Liver (tissue), 9 donors: ENCODE data around the gene TPD52L2. TPM values are rescaled to one million over a fixed set of nuclear protein-coding genes. Genes with fewer than 3 reads are reported as not detected.
A peak's percentile ranks its signal among the peaks of the same experiment; 100 is the strongest.

ENCODE experiments used
- DNase-seq: peaks from one replicate; pipeline ENCODE4 v3.0.0-alpha.2; 2017; ENCODE audit warnings: low spot score
- H3K27ac ChIP-seq, 2 donors: one replicate each; pipeline ENCODE4 v1.7.0; 2013; ENCODE audit warnings: inconsistent platforms in 2 of 2, low read length in 2 of 2, control low read depth in 1 of 2, low read depth in 1 of 2, mild to moderate bottlenecking in 1 of 2
- H3K27me3 ChIP-seq, 4 donors: one replicate each; pipeline versions ENCODE4 v1.6.1 to v1.7.0; 2013; ENCODE audit warnings: low read length in 3 of 4, inconsistent platforms in 1 of 4, mild to moderate bottlenecking in 1 of 4, moderate library complexity in 1 of 4; ENCODE audit not compliant: control insufficient read depth in 4 of 4, insufficient read depth in 4 of 4
- H3K36me3 ChIP-seq, 4 donors: one replicate each; pipeline versions ENCODE4 v1.6.1 to v1.7.0; 2013; ENCODE audit warnings: low read length in 3 of 4, mild to moderate bottlenecking in 3 of 4, low read depth in 1 of 4, moderate library complexity in 1 of 4; ENCODE audit not compliant: control insufficient read depth in 4 of 4, insufficient read depth in 3 of 4
- H3K4me1 ChIP-seq, 4 donors: one replicate each; pipeline versions ENCODE4 v1.6.1 to v1.7.0; 2013; ENCODE audit warnings: low read length in 3 of 4, mild to moderate bottlenecking in 3 of 4, moderate library complexity in 1 of 4; ENCODE audit not compliant: control insufficient read depth in 4 of 4, insufficient read depth in 4 of 4
- H3K4me3 ChIP-seq, 3 donors: one replicate each; pipeline versions ENCODE4 v1.6.1 to v1.7.0; 2013; ENCODE audit warnings: low read length in 3 of 3, control low read depth in 1 of 3, low read depth in 1 of 3, mild to moderate bottlenecking in 1 of 3
- H3K9ac ChIP-seq, 2 donors: one replicate each; pipeline ENCODE4 v1.7.0; 2013; ENCODE audit warnings: low read length in 2 of 2, mild to moderate bottlenecking in 2 of 2, moderate library complexity in 2 of 2, control low read depth in 1 of 2, low read depth in 1 of 2
- H3K9me3 ChIP-seq, 4 donors: one replicate each; pipeline versions ENCODE4 v1.6.1 to v1.7.0; 2013; ENCODE audit warnings: low read length in 3 of 4; ENCODE audit not compliant: control insufficient read depth in 4 of 4
- ATF3 ChIP-seq: IDR thresholded peaks from 2 replicates; pipeline ENCODE4 v1.6.1; 2016; ENCODE audit warnings: antibody characterized with exemption
- CTCF ChIP-seq: fragments of 150-350 bp; IDR thresholded peaks from 2 replicates; pipeline ENCODE4 v1.5.1; 2017; ENCODE audit warnings: improper control_type of control experiment, low read depth, low read length; ENCODE audit not compliant: missing input control
- EGR1 ChIP-seq, 2 donors: IDR thresholded peaks; 2 replicates each; pipeline ENCODE4 v1.6.1; 2016 to 2018; ENCODE audit warnings: antibody characterized with exemption in 2 of 2, low read depth in 2 of 2
- FOXA1 ChIP-seq: IDR thresholded peaks from 2 replicates; pipeline ENCODE4 v1.6.1; 2016; ENCODE audit warnings: antibody characterized with exemption
- FOXA2 ChIP-seq: IDR thresholded peaks from 2 replicates; pipeline ENCODE4 v1.6.1; 2016; ENCODE audit warnings: antibody characterized with exemption
- GABPA ChIP-seq, 2 donors: IDR thresholded peaks in 1 of 2; conservative IDR thresholded peaks in 1 of 2; 2 replicates each; pipeline ENCODE4 v1.6.1; 2016; ENCODE audit warnings: antibody characterized with exemption in 2 of 2, mild to moderate bottlenecking in 1 of 2, moderate library complexity in 1 of 2
- HNF4A ChIP-seq, 2 donors: conservative IDR thresholded peaks; 2 replicates each; pipeline ENCODE4 v1.6.1; 2016; ENCODE audit warnings: antibody characterized with exemption in 2 of 2, mild to moderate bottlenecking in 2 of 2
- HNF4G ChIP-seq: IDR thresholded peaks from 2 replicates; pipeline ENCODE4 v1.6.1; 2016; ENCODE audit warnings: antibody characterized with exemption
- JUND ChIP-seq, 2 donors: IDR thresholded peaks; 2 replicates each; pipeline ENCODE4 v1.6.1; 2016; ENCODE audit warnings: antibody characterized with exemption in 2 of 2
- MAX ChIP-seq: IDR thresholded peaks from 2 replicates; pipeline ENCODE4 v1.6.1; 2016; ENCODE audit warnings: antibody characterized with exemption
- NR2F2 ChIP-seq: IDR thresholded peaks from 2 replicates; pipeline ENCODE4 v1.6.1; 2016; ENCODE audit warnings: antibody characterized with exemption
- RAD21 ChIP-seq, 2 donors: IDR thresholded peaks; 2 replicates each; pipeline ENCODE4 v1.6.1; 2016; ENCODE audit warnings: antibody characterized with exemption in 2 of 2, mild to moderate bottlenecking in 2 of 2
- REST ChIP-seq: IDR thresholded peaks from 2 replicates; pipeline ENCODE4 v1.6.1; 2016; ENCODE audit warnings: antibody characterized with exemption, mild to moderate bottlenecking
- RXRA ChIP-seq, 2 donors: IDR thresholded peaks; 2 replicates each; pipeline ENCODE4 v1.6.1; 2017 to 2018; ENCODE audit warnings: antibody characterized with exemption in 2 of 2, mild to moderate bottlenecking in 1 of 2
- SP1 ChIP-seq: IDR thresholded peaks from 2 replicates; pipeline ENCODE4 v1.6.1; 2018; ENCODE audit warnings: antibody characterized with exemption, mild to moderate bottlenecking
- TAF1 ChIP-seq: conservative IDR thresholded peaks from 2 replicates; pipeline ENCODE4 v1.6.1; 2016; ENCODE audit warnings: antibody characterized with exemption, mild to moderate bottlenecking
- YY1 ChIP-seq: IDR thresholded peaks from 2 replicates; pipeline ENCODE4 v1.6.1; 2016; ENCODE audit warnings: antibody characterized with exemption, mild to moderate bottlenecking
- ZBTB33 ChIP-seq: IDR thresholded peaks from 2 replicates; pipeline ENCODE4 v1.6.1; 2016; ENCODE audit warnings: antibody characterized with exemption
- WGBS: extraction: QIAGEN DNeasy Blood & Tissue Kit; methylation state at CpG from one replicate; pipeline ENCODE4 v1.1.7; 2013; 5-methylcytosine and 5-hydroxymethylcytosine counted together
- polyA plus RNA-seq, 2 donors: library from polyadenylated mRNA; stranded (reverse) in 1 of 2; unstranded in 1 of 2; fragments of 200-250 nt in 1 of 2; fragments of >200 nt in 1 of 2; fragmentation: Nextera tagmentation in 1 of 2; extraction: Ambion mirVana in 1 of 2; gene quantifications; one replicate each; pipeline versions ENCODE4 v1.2.1 to v1.2.3, GENCODE V29; 2013 to 2015
- total RNA-seq, 2 donors: library from RNA; depleted of rRNA; stranded (reverse); fragments of >200 nt; gene quantifications; one replicate each; pipeline ENCODE4 v1.2.3, GENCODE V29; 2014
- donor health status: healthy.
- donor health status: healthy.
- donor health status: healthy.
- donor health status: healthy.
- donor health status: healthy.

TPD52L2 gene
- total and polyA plus RNA-seq, 4 donors, result 12.3 to 33.0 (median 28.2) TPM

- no peak overlapping the region for H3K9ac ChIP-seq
- 91% methylated on average over 14 of the region's 14 CpGs for WGBS
- TF ChIP-seq GABPA (IDR thresholded peaks at IDR 0.05 in 1 of 2, conservative IDR thresholded peaks at IDR 0.05 in 1 of 2), result no peak
- no peak for TF ChIP-seq SP1
- TF ChIP-seq REST, result no peak
- no peak for TF ChIP-seq HNF4G
- TF ChIP-seq FOXA1, result no peak
- TF ChIP-seq RXRA (IDR thresholded peaks at IDR 0.05), result no peak
- no peak for DNase-seq
- H3K36me3 ChIP-seq, result no peaks in the 10 kb centered on the region
- H3K4me1 ChIP-seq, result peaks cover 0 to 6% (median 0%) of the 10 kb centered on the region in 4 donors
- H3K27me3 ChIP-seq, result no peaks in the 10 kb centered on the region
- no peak overlapping the region for H3K4me3 ChIP-seq
- H3K27ac ChIP-seq, result no peak overlapping the region
- no peaks in the 10 kb centered on the region for H3K9me3 ChIP-seq
These were observed 49.3 kb upstream of the TPD52L2 start for GRCh38 chr20:63815615-63816253.

GRCh38 chr20:63819224-63819921 lies 45.7 kb upstream of the TPD52L2 start:
- no peak overlapping the region for H3K9ac ChIP-seq
- H3K27ac ChIP-seq, result no peak overlapping the region
- no peak overlapping the region for H3K4me3 ChIP-seq

More at GRCh38 chr20:63819224-63819921, 45.7 kb upstream of the TPD52L2 start:
- DNase-seq, result no peak
- peaks cover 0 to 6% (median 0%) of the 10 kb centered on the region in 4 donors for H3K4me1 ChIP-seq
- WGBS, result 68% methylated on average over 24 of the region's 24 CpGs
- no peaks in the 10 kb centered on the region for H3K9me3 ChIP-seq
- TF ChIP-seq CTCF, result peak; percentile 23
- no peak for TF ChIP-seq FOXA1
- TF ChIP-seq SP1, result no peak
- TF ChIP-seq GABPA (IDR thresholded peaks at IDR 0.05 in 1 of 2, conservative IDR thresholded peaks at IDR 0.05 in 1 of 2), result no peak
- TF ChIP-seq RXRA (IDR thresholded peaks at IDR 0.05), result no peak
- no peak for TF ChIP-seq ZBTB33
- TF ChIP-seq NR2F2, result no peak
- no peak for TF ChIP-seq EGR1 (IDR thresholded peaks at IDR 0.05; ENCODE audit: low read depth in 2 of 2)
- TF ChIP-seq RAD21 (IDR thresholded peaks at IDR 0.05), result peak in 1 of 2 donors; percentile 52
- TF ChIP-seq TAF1, result no peak
- TF ChIP-seq JUND (IDR thresholded peaks at IDR 0.05), result no peak
- no peak for TF ChIP-seq ATF3
- TF ChIP-seq MAX, result no peak
- TF ChIP-seq HNF4A (conservative IDR thresholded peaks at IDR 0.05), result no peak
- no peak for TF ChIP-seq FOXA2
- TF ChIP-seq YY1, result no peak
- no peak for TF ChIP-seq HNF4G
- H3K27me3 ChIP-seq, result no peaks in the 10 kb centered on the region
- no peaks in the 10 kb centered on the region for H3K36me3 ChIP-seq
